HS-27A (cell line): ENCODE measurements around the gene ATP2A3.

Experiments
- DNase-seq: peaks from one replicate; pipeline ENCODE4 v3.0.0-alpha.2; 2012; ENCODE audit warnings: low read depth, missing footprints

ATP2A3 gene

GRCh38 chr17:3890082-3890877 lies 74.0 kb downstream of the ATP2A3 start:
- DNase-seq, result no peak

- DNase-seq, result no peak
Observed at GRCh38 chr17:3889325-3890012, 74.8 kb downstream of the ATP2A3 start.

GRCh38 chr17:3888343-3889171 lies 75.7 kb downstream of the ATP2A3 start:
- no peak for DNase-seq

GRCh38 chr17:3887804-3888203 lies 76.4 kb downstream of the ATP2A3 start:
- no peak for DNase-seq

GRCh38 chr17:3887394-3887793 lies 76.8 kb downstream of the ATP2A3 start:
- DNase-seq, result no peak

GRCh38 chr17:3886776-3887175 lies 77.5 kb downstream of the ATP2A3 start:
- DNase-seq, result no peak

GRCh38 chr17:3885970-3886369 lies 78.3 kb downstream of the ATP2A3 start:
- DNase-seq, result no peak

- DNase-seq, result no peak
Observed at GRCh38 chr17:3885271-3885670, 79.0 kb downstream of the ATP2A3 start.

- DNase-seq, result no peak
Observed at GRCh38 chr17:3884188-3884587, 80.0 kb downstream of the ATP2A3 start.

GRCh38 chr17:3882276-3882675 lies 82.0 kb downstream of the ATP2A3 start:
- DNase-seq, result no peak

GRCh38 chr17:3880983-3881382 lies 83.3 kb downstream of the ATP2A3 start:
- no peak for DNase-seq

- no peak for DNase-seq
Observed at GRCh38 chr17:3879591-3880417, 84.4 kb downstream of the ATP2A3 start.

- DNase-seq, result no peak
Observed at GRCh38 chr17:3879186-3879585, 85.1 kb downstream of the ATP2A3 start.

GRCh38 chr17:3877220-3877619 lies 87.0 kb downstream of the ATP2A3 start:
- no peak for DNase-seq

- no peak for DNase-seq
Observed at GRCh38 chr17:3875317-3875716, 88.9 kb downstream of the ATP2A3 start.
